Heart left ventricle (tissue), 13 donors: Measurements from ENCODE around the gene RAB30.

Experiments used
- POLR2A ChIP-seq, 2 donors: fragments of 450-650 bp; IDR thresholded peaks; one replicate each; pipeline ENCODE4 v1.6.1; 2017; ENCODE audit warnings: antibody characterized with exemption in 2 of 2, mild to moderate bottlenecking in 2 of 2, moderate library complexity in 2 of 2
- TF ChIP-seq, protein P1 (sequence below), 12 donors: fragments of 200-600 bp; sonication (generic) in 4 of 12; IDR thresholded peaks; one replicate each; pipeline versions ENCODE4 v1.5.0 to v1.8.0; 2018 to 2022; ENCODE audit warnings: antibody characterized with exemption in 12 of 12, mild to moderate bottlenecking in 5 of 12
- donor health status: ischemic (EF 13 %, LVEDD 7.1; RV severe dilation, severe dysfunction).
- donor health status: DM: no; HTN: yes; CAD: no.
- donor health status: DM: no; HTN: no; CAD: no.
- donor health status: ischemic (EF 25% LVEDD 6.9; RV normal size, moderate dysfunction).
- donor health status: ischemic (EF 25% LVEDD 5.7; RV mildly dilated, moderate dysfunction).
- donor health status: ischemic (EF 35%, LVEDD 5.7; RV mildly dilated, moderate dysfunction).
- donor health status: nonischemic (EF 11% LVEDD 7.7; RV severe dilation, severe dysfunction).
- donor health status: DM: yes; HTN: yes; CAD: no.
- donor health status: PGD.
- donor health status: ischemic (EF 29% LVEDD 5.4; RV normal size, mild dysfunction).
- donor health status: nonischemic (EF 23%, LVEDD 6.1; RV moderate dilation, normal function).

- TF ChIP-seq, protein P1, sequence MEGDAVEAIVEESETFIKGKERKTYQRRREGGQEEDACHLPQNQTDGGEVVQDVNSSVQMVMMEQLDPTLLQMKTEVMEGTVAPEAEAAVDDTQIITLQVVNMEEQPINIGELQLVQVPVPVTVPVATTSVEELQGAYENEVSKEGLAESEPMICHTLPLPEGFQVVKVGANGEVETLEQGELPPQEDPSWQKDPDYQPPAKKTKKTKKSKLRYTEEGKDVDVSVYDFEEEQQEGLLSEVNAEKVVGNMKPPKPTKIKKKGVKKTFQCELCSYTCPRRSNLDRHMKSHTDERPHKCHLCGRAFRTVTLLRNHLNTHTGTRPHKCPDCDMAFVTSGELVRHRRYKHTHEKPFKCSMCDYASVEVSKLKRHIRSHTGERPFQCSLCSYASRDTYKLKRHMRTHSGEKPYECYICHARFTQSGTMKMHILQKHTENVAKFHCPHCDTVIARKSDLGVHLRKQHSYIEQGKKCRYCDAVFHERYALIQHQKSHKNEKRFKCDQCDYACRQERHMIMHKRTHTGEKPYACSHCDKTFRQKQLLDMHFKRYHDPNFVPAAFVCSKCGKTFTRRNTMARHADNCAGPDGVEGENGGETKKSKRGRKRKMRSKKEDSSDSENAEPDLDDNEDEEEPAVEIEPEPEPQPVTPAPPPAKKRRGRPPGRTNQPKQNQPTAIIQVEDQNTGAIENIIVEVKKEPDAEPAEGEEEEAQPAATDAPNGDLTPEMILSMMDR (IDR thresholded peaks at IDR 0.05), result no peak
- no peak for TF ChIP-seq POLR2A (IDR thresholded peaks at IDR 0.05)
These were observed 82.6 kb downstream of the RAB30 start for GRCh38 chr11:82988936-82989627.
